ENCODE measurements around the gene PRKCB.

Gene PRKCB

GRCh38 chr16:24001710-24002109 lies 165.9 kb downstream of the PRKCB start:
- TF ChIP-seq, protein P1, sequence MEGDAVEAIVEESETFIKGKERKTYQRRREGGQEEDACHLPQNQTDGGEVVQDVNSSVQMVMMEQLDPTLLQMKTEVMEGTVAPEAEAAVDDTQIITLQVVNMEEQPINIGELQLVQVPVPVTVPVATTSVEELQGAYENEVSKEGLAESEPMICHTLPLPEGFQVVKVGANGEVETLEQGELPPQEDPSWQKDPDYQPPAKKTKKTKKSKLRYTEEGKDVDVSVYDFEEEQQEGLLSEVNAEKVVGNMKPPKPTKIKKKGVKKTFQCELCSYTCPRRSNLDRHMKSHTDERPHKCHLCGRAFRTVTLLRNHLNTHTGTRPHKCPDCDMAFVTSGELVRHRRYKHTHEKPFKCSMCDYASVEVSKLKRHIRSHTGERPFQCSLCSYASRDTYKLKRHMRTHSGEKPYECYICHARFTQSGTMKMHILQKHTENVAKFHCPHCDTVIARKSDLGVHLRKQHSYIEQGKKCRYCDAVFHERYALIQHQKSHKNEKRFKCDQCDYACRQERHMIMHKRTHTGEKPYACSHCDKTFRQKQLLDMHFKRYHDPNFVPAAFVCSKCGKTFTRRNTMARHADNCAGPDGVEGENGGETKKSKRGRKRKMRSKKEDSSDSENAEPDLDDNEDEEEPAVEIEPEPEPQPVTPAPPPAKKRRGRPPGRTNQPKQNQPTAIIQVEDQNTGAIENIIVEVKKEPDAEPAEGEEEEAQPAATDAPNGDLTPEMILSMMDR (IDR thresholded peaks at IDR 0.05) = no peak

DNA sequence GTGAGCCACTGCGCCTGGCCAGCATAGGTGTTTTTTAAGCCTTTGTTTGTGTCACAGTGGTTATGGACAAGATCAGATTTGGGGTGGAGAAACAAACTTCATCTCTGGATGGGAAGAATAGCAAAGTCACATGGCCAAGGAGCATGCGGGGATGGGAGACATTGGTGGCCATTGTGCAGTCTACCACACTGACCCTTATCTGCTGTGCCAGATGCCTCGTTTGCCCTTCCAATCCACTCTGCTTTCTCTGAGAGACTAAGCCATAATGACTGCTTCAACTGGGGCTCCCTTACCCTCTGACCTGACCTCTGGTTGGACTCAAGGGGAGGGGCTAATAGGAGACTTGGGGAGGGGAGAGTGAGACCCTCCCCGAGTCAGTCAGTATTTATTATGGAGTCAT lies 166.8 kb downstream of the PRKCB start:
- Histone ChIP-seq H3K27me3 (ENCODE audit: control insufficient read depth, insufficient read depth, low read length) (no peaks in the 10 kb centered on the region), H3K36me3 (ENCODE audit: control insufficient read depth, insufficient read depth, low read length) (no peaks in the 10 kb centered on the region), H3K9ac (no peak overlapping the region), H2AFZ (no peak overlapping the region), H3K79me2 (no peaks in the 10 kb centered on the region), H3K4me3 (ENCODE audit: low read depth, low read length) (no peak overlapping the region), H3K27ac (no peak overlapping the region), H3K4me2 (ENCODE audit: low read length) (no peak overlapping the region), H3K9me3 (ENCODE audit: control insufficient read depth, low read length) (no peaks in the 10 kb centered on the region), H3K4me1 (peaks cover 3% of the 10 kb centered on the region)
- TF ChIP-seq, protein P1 (IDR thresholded peaks at IDR 0.05) = no peak

More at GRCh38 chr16:24001710-24002109, 165.9 kb downstream of the PRKCB start:
- Histone ChIP-seq H3K27me3 (ENCODE audit: control insufficient read depth, insufficient read depth, low read length) (no peaks in the 10 kb centered on the region), H3K9ac (no peak overlapping the region), H2AFZ (no peak overlapping the region), H3K79me2 (no peaks in the 10 kb centered on the region), H3K27ac (no peak overlapping the region), H3K36me3 (ENCODE audit: control insufficient read depth, insufficient read depth, low read length) (no peaks in the 10 kb centered on the region), H3K4me1 (no peaks in the 10 kb centered on the region), H3K4me3 (ENCODE audit: low read depth, low read length) (no peak overlapping the region), H3K9me3 (ENCODE audit: control insufficient read depth, low read length) (no peaks in the 10 kb centered on the region), H3K4me2 (ENCODE audit: low read length) (no peak overlapping the region)

GRCh38 chr16:24005577-24005976 lies 169.8 kb downstream of the PRKCB start:
- H3K79me2 ChIP-seq = no peaks in the 10 kb centered on the region
- no peak overlapping the region for H3K4me2 ChIP-seq (ENCODE audit: low read length)
- H3K27me3 ChIP-seq (ENCODE audit: control insufficient read depth, insufficient read depth, low read length) = no peaks in the 10 kb centered on the region
- no peak overlapping the region for H3K4me3 ChIP-seq (ENCODE audit: low read depth, low read length)
- no peak overlapping the region for H3K27ac ChIP-seq
- no peaks in the 10 kb centered on the region for H3K36me3 ChIP-seq (ENCODE audit: control insufficient read depth, insufficient read depth, low read length)
- no peak overlapping the region for H3K9ac ChIP-seq
- TF ChIP-seq, protein P1 (IDR thresholded peaks at IDR 0.05) = no peak
- H3K9me3 ChIP-seq (ENCODE audit: control insufficient read depth, low read length) = no peaks in the 10 kb centered on the region
- H3K4me1 ChIP-seq = peaks cover 3% of the 10 kb centered on the region
- no peak overlapping the region for H2AFZ ChIP-seq

DNA sequence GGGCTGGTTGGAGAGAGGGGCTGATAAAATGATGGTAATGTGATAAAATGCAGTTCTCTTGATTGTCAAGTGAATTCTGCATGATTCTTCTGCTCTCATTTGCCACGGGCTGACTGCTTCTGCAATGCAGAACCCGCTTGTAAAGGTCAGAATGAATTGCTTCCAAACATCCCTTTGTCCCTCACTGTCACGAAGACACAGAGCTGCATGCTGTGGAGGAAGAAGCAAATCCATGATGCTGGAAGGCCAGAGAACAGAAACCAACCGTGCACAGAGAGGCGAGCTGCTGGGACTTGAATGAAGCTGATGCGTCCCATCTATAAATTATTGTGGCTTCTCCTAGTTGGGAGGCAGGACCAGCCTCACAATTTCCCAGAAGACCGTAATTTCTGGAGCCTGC lies 171.6 kb downstream of the PRKCB start:
- Histone ChIP-seq H3K36me3 (ENCODE audit: control insufficient read depth, insufficient read depth, low read length) (no peaks in the 10 kb centered on the region), H3K9me3 (ENCODE audit: control insufficient read depth, low read length) (no peaks in the 10 kb centered on the region), H3K4me1 (peaks cover 3% of the 10 kb centered on the region), H3K79me2 (no peaks in the 10 kb centered on the region), H2AFZ (no peak overlapping the region), H3K27me3 (ENCODE audit: control insufficient read depth, insufficient read depth, low read length) (no peaks in the 10 kb centered on the region), H3K9ac (no peak overlapping the region), H3K4me2 (ENCODE audit: low read length) (no peak overlapping the region), H3K4me3 (ENCODE audit: low read depth, low read length) (no peak overlapping the region), H3K27ac (no peak overlapping the region)
- TF ChIP-seq, protein P1 (IDR thresholded peaks at IDR 0.05) = no peak

DNA sequence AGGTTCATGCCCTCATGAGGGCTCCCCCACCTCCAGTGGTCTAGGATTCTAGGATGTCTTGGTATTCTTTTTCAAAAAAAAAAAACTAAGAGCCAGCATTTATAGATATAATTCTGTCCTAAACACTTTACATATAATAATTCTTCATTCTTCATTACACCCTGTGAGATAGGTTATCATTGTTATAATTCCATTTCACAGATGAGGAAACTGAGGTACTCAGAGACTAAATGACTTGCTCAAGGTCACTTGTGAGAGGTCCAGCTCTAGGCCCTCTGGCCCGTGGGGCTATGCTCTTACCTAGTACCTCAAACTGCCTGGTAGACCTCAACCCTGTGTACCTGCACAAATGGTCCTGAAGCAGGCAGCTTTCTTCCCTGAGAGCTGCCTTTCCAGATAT lies 172.2 kb downstream of the PRKCB start:
- no peaks in the 10 kb centered on the region for H3K9me3 ChIP-seq (ENCODE audit: control insufficient read depth, low read length)
- no peaks in the 10 kb centered on the region for H3K79me2 ChIP-seq
- no peak overlapping the region for H3K4me2 ChIP-seq (ENCODE audit: low read length)
- TF ChIP-seq, protein P1 (IDR thresholded peaks at IDR 0.05) = no peak
- no peak overlapping the region for H3K4me3 ChIP-seq (ENCODE audit: low read depth, low read length)
- no peaks in the 10 kb centered on the region for H3K36me3 ChIP-seq (ENCODE audit: control insufficient read depth, insufficient read depth, low read length)
- H3K4me1 ChIP-seq = peaks cover 3% of the 10 kb centered on the region
- H3K9ac ChIP-seq = no peak overlapping the region
- H2AFZ ChIP-seq = no peak overlapping the region
- no peaks in the 10 kb centered on the region for H3K27me3 ChIP-seq (ENCODE audit: control insufficient read depth, insufficient read depth, low read length)
- H3K27ac ChIP-seq = no peak overlapping the region

Measured in parathyroid adenoma (tissue), 2 donors.